Skeletal muscle cell (primary cell): Measurements from ENCODE around the gene SNX9.
"Not testable (repeated sequence)": the region's sequence is repeated elsewhere in the genome, so short reads cannot be mapped to it uniquely, and the experiment has no call there.

Experiments
- DNase-seq: peaks from one replicate; pipeline ENCODE4 v3.0.0-alpha.2; 2010; ENCODE audit warnings: low read depth
- H3K4me3 ChIP-seq: 2 replicates; pipeline ENCODE4 v1.5.1; 2011; ENCODE audit warnings: low read depth, mild to moderate bottlenecking, control low read depth, low read length, moderate library complexity

Gene SNX9

GRCh38 chr6:157941101-157941863 is 118.2 kb downstream of the SNX9 start:
- H3K4me3 ChIP-seq = no peak overlapping the region
- DNase-seq = no peak

GRCh38 chr6:157942351-157942750 is 119.3 kb downstream of the SNX9 start:
- no peak overlapping the region for H3K4me3 ChIP-seq
- DNase-seq = no peak

- DNase-seq = no peak
- H3K4me3 ChIP-seq = no peak overlapping the region
These were observed 120.4 kb downstream of the SNX9 start for GRCh38 chr6:157943249-157943963.

- DNase-seq = no peak
- H3K4me3 ChIP-seq = no peak overlapping the region
These were observed 120.9 kb downstream of the SNX9 start for GRCh38 chr6:157943964-157944283.

- H3K4me3 ChIP-seq = no peak overlapping the region
- no peak for DNase-seq
These were observed 122.2 kb downstream of the SNX9 start for GRCh38 chr6:157944983-157945931.

GRCh38 chr6:157946053-157946617 is 123.1 kb downstream of the SNX9 start:
- no peak overlapping the region for H3K4me3 ChIP-seq
- no peak for DNase-seq

GRCh38 chr6:157946865-157947532 is 124.0 kb downstream of the SNX9 start:
- H3K4me3 ChIP-seq = no peak overlapping the region
- no peak for DNase-seq

- H3K4me3 ChIP-seq, DNase-seq: not testable (repeated sequence)
These were observed 127.9 kb downstream of the SNX9 start for GRCh38 chr6:157950899-157951298.

GRCh38 chr6:157951828-157952227 is 128.8 kb downstream of the SNX9 start:
- no peak overlapping the region for H3K4me3 ChIP-seq
- DNase-seq = no peak

- no peak for DNase-seq
- H3K4me3 ChIP-seq = no peak overlapping the region
These were observed 129.9 kb downstream of the SNX9 start for GRCh38 chr6:157952861-157953351.

- no peak overlapping the region for H3K4me3 ChIP-seq
- no peak for DNase-seq
These were observed 130.6 kb downstream of the SNX9 start for GRCh38 chr6:157953580-157954091.

GRCh38 chr6:157954150-157955117 is 131.4 kb downstream of the SNX9 start:
- no peak for DNase-seq
- peak overlapping the region; percentile 17 for H3K4me3 ChIP-seq

- H3K4me3 ChIP-seq = no peak overlapping the region
- no peak for DNase-seq
These were observed 132.6 kb downstream of the SNX9 start for GRCh38 chr6:157955675-157956074.

GRCh38 chr6:157956171-157956730 is 133.2 kb downstream of the SNX9 start:
- no peak overlapping the region for H3K4me3 ChIP-seq
- no peak for DNase-seq

GRCh38 chr6:157959451-157960227 is 136.6 kb downstream of the SNX9 start:
- no peak overlapping the region for H3K4me3 ChIP-seq
- DNase-seq = no peak

GRCh38 chr6:157961153-157961831 is 138.2 kb downstream of the SNX9 start:
- H3K4me3 ChIP-seq = no peak overlapping the region
- DNase-seq = no peak
